Cerebellar nuclear complex (tissue), 1 donor: ENCODE results near the gene ADAMTSL3.
"Not testable (repeated sequence)": the region's sequence is repeated elsewhere in the genome, so short reads cannot be mapped to it uniquely, and the experiment has no call there.

ENCODE experiments used
- DNase-seq, 2 experiments: peaks; one replicate each; lab custom pipeline; 2025; lab: John Stamatoyannopoulos, UW

Gene ADAMTSL3

DNA sequence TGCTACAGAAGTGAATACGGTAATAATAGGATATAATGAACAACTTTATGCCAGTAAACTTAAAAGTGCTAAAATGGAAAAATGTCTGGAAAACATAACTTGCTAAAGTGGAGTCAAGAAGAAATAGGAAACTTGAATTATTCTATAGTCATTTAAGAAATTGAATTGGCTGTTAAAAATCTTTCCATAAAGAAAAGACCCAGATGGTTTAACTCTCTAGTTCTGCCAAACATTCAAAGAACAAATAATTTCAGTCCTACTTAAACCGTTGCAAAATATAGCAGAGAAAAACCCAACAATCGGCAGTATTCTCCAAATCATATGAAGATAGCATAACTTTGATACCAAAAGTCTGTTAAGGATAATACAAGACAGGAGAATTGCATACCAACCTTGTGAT is 432.1 kb downstream of the ADAMTSL3 start:
- DNase-seq = not testable (repeated sequence)
